HG03558 (cell line): ENCODE measurements around the gene C1S.
A peak's percentile ranks its signal among the peaks of the same experiment; 100 is the strongest.
"Not testable (repeated sequence)": the region's sequence is repeated elsewhere in the genome, so short reads cannot be mapped to it uniquely, and the experiment has no call there.

Experiments
- ATAC-seq: cut with Tn5 transposase; IDR thresholded peaks from one replicate; pipeline ENCODE4 v1.9.1; 2021; ENCODE audit warnings: moderate number of reproducible peaks; ENCODE audit not compliant: unreplicated experiment; ENCODE audit errors: extremely low read depth

The C1S gene

GRCh38 chr12:7060353-7060954 lies at the start of gene C1S:
C1S (plus strand) TSS chr12:7060718; CDS start chr12:7061913, 1,195 bp downstream.
- no peak for ATAC-seq

- ATAC-seq, result not testable (repeated sequence)
Measured at GRCh38 chr12:7011398-7011797, 49.1 kb upstream of the C1S start.

GRCh38 chr12:7012024-7012607 lies 48.4 kb upstream of the C1S start:
- no peak for ATAC-seq

GRCh38 chr12:7013101-7013500 lies 47.4 kb upstream of the C1S start:
- ATAC-seq, result no peak

GRCh38 chr12:7015555-7016370 lies 44.8 kb upstream of the C1S start:
- ATAC-seq, result no peak

GRCh38 chr12:7016958-7017571 lies 43.5 kb upstream of the C1S start:
- no peak for ATAC-seq

DNA sequence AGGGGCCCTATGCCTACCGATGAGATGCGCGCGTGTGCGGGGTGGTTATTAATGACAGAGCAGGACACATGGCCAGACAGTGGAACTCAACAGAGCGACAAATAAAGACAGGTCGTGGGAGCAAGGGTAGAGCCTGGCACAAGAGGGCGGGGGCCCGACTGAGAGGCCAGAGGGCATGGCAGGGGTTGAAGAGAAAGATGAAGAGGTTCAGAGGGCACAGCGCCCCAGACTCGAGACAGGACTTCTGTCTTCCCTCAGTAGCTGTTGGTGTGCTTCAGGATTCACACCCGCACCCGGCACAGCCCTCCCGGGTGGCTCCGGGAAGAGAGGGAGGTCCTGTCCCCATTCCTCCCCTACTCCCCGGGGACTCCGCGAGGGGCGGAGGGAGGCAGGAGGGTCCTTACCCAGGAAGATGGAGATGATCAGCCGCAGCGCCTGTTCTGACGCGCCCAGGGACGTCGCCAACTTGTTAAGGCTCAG lies 42.6 kb upstream of the C1S start:
- no peak for ATAC-seq

- peak; percentile 76 for ATAC-seq
Measured at GRCh38 chr12:7018350-7019042, 42.0 kb upstream of the C1S start, which contains the start of gene LPCAT3. LPCAT3 (minus strand) TSS chr12:7018476; CDS start chr12:7018424, 52 bp downstream.

GRCh38 chr12:7019043-7019569 lies 41.4 kb upstream of the C1S start:
- ATAC-seq, result no peak

- no peak for ATAC-seq
Measured at GRCh38 chr12:7021956-7022355, 38.6 kb upstream of the C1S start.

- ATAC-seq, result no peak
Measured at GRCh38 chr12:7023114-7023513, 37.4 kb upstream of the C1S start.

DNA sequence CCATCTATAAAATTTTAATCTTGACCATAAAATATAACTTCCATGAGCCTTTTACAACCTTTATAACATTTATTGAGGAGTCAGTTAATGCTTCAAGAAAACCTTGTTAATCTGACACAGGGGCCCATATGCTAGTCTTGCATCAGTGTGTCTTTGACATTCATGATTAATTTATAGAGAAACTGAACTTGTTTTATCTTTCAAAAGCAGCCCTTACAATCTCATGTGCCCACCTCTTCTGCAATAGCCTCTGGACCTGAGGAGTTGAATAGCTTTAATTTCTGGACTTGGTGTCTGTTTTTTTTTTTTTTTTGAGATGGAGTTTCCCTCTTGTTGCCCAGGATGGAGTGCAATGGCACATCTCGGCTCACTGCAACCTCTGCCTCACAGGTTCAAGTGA lies 33.7 kb upstream of the C1S start:
- no peak for ATAC-seq

- ATAC-seq, result no peak
Measured at GRCh38 chr12:7031306-7031705, 29.2 kb upstream of the C1S start.

DNA sequence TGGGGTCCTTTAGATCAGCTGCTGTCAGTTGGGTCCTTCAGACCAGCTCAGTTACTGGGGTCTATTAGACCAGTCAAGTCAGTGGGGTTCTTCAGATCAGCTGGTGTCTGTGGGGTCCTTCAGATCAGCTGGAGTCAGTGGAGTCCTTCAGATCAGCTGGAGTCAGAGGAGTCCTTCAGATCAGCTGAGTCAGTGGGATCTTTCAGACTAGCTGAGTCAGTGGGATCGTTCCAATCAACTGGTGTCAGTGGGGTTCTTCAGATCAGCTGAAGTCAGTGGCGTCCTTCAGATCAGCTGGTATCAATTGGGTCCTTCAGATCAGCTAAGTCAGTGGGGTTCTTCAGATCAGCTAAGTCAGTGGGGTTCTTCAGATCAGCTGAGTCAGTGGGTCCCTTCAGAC lies 27.5 kb upstream of the C1S start:
- no peak for ATAC-seq

GRCh38 chr12:7034464-7034863 lies 26.1 kb upstream of the C1S start:
- no peak for ATAC-seq

GRCh38 chr12:7035463-7035862 lies 25.1 kb upstream of the C1S start:
- no peak for ATAC-seq

DNA sequence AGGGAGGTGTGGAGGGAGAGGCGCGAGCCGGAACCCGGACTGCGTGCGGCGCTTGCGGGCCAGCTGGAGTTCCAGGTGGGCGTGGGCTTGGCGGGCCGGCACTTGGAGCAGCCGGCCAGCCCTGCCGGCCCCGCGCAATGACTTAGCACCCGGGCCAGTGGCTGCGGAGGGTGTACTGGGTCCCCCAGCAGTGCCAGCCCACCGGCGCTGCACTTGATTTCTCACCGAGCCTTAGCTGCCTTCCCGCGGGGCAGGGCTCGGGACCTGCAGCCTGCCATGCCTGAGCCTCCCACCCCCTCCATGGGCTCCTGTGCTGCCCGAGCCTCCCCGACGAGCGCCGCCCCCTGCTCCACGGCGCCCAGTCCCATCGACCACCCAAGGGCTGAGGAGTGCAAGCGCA lies 23.1 kb upstream of the C1S start:
- not testable (repeated sequence) for ATAC-seq

- ATAC-seq, result no peak
Measured at GRCh38 chr12:7038591-7038990, 21.9 kb upstream of the C1S start.

GRCh38 chr12:7039403-7039802 lies 21.1 kb upstream of the C1S start:
- no peak for ATAC-seq

DNA sequence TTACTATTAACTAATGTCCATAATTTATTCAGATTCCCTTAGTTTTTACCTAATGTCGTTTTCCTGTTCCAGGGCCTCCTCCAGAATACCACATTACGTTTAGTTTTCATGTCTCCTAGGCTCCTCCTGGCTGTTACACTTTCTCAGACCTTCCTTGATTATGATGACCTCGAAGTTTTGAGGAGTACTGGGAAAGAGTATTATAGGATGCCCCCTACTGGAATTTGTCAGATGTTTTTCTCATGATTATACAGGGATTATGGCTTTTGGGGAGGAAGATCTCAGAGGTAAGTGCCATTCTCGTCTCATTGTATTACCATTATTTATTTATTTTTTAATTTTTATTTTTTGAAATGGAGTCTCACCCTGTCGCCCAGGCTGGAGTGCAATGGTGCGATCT lies 17.7 kb upstream of the C1S start:
- ATAC-seq, result no peak
